Mucosa of descending colon (tissue), 3 donors: ENCODE measurements around the gene CCNH. TPM values are rescaled to one million over a fixed set of nuclear protein-coding genes. Genes with fewer than 3 reads are reported as not detected.

Experiments
- ATAC-seq: fragments of 200-7000 bp; cut with Tn5 transposase; one replicate; pipeline ENCODE4 v1.9.1; 2020; ENCODE audit warnings: mild to moderate bottlenecking, moderate library complexity
- DNase-seq, 3 donors: peaks; one replicate each; pipeline ENCODE4 v3.0.0-alpha.2; 2020
- H3K36me3 ChIP-seq: fragments of 200-600 bp; one replicate; pipeline ENCODE4 v1.8.0; 2021; ENCODE audit warnings: low read depth, mild to moderate bottlenecking
- H3K4me1 ChIP-seq: fragments of 200-600 bp; one replicate; pipeline ENCODE4 v1.8.0; 2021; ENCODE audit warnings: low read depth, mild to moderate bottlenecking
- H3K4me3 ChIP-seq: fragments of 200-600 bp; one replicate; pipeline ENCODE4 v1.8.0; 2021; ENCODE audit warnings: mild to moderate bottlenecking
- H3K9me3 ChIP-seq: fragments of 200-600 bp; one replicate; pipeline ENCODE4 v1.8.0; 2021; ENCODE audit warnings: mild to moderate bottlenecking
- CTCF ChIP-seq: fragments of 200-600 bp; IDR thresholded peaks from one replicate; pipeline ENCODE4 v1.8.0; 2022; ENCODE audit warnings: antibody characterized with exemption, mild to moderate bottlenecking
- intact Hi-C, 2 donors: fragments of 100-400 bp; cut with DNase I in 1 of 2; cut with micrococcal nuclease in 1 of 2; formaldehyde crosslinking; loops; one replicate each; pipeline versions ENCODE4 v1.11.0 to v1.11.1; 2022; cut with DNase I, micrococcal nuclease
- total RNA-seq, 3 donors: library from RNA; stranded (reverse); fragmentation: NEBNext Ultra II Directional in 2 of 3; extraction: Animal tissue kit (Norgen Biotek cat#: 25700) in 2 of 3; gene quantifications; one replicate each; pipeline versions ENCODE4 v1.2.1 to v1.2.4, GENCODE V29; 2021 to 2023
- donor health status: DM: no; HTN: no; CAD: no; lungs with moderate emphysema.
- donor health status: DM: no; HTN: no; CAD: no.
- donor health status: DM: no; HTN: yes; CAD: no.

CCNH gene
- total RNA-seq, 3 donors from 2014 or later: 40.7 to 56.6 (median 49.4) TPM

DNA sequence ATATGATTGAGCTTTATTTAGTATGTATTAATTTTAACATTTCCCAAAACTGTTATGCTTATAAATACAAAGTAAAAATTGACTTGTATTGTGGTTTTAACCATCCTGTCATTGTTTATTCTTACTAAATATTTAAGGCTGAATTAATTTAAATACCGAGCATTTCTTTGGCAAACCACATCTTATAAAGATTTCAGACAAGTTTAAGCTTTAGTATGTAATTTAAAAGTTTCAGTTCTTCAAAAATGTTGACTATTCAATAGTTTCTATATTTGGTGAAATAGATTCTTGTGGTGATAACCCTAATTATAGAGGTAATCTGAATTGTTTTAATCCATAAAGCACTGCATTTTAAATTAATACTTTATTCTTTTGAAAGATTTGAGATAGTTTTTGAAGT, 65.5 kb downstream of the CCNH start:
- Histone ChIP-seq H3K9me3 (no peaks in the 10 kb centered on the region), H3K4me1 (no peaks in the 10 kb centered on the region), H3K36me3 (no peaks in the 10 kb centered on the region), H3K4me3 (no peak overlapping the region)
- DNase-seq: no peak
- TF ChIP-seq CTCF: no peak
- no peak for ATAC-seq
- intact Hi-C loops: no loop called here

Other genes starting within 250 kb of the CCNH start
- 10 to 100 TPM; 25.0 to 27.0 (median 25.8) TPM for gene RASA1, start 145.0 kb downstream of the CCNH start, total RNA-seq